ENCODE measurements around the gene ZBTB40.

ZBTB40 gene

DNA sequence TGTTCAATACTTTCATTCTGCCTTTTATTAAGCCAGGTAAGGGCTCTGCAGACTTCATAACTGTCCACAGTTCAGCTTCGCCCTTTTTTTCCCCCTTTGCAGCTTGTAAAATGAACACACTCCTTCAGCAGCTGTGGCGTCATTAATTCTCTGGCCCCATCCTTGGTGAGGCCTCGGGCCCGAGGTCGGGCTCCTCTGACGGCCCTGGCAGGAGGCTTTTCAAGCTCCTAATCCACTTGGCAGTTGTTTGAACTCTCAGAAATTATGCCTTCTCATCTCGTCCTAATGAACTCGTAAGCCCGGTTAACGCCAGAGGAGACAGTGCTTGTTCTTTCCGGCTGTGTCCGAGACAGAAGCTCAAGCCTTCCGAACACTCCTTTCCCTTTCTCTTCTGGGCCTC is 93.5 kb downstream of the ZBTB40 start:
- H3K27ac ChIP-seq = no peak overlapping the region
- POLR2A ChIA-PET (ENCODE audit: low non-redundant PET) = no interaction called here
- no peak for TF ChIP-seq CTCF (conservative IDR thresholded peaks at IDR 0.05; ENCODE audit: low read depth)
- CTCF ChIA-PET = interaction anchor here (0.6 kb wide), 1 partner anchor 112 kb away, joined by 3 read pairs; no protein-coding TSS in a partner anchor
- no peak for DNase-seq (ENCODE audit: low spot score)

GRCh38 chr1:22547186-22547817 is 95.7 kb downstream of the ZBTB40 start:
- no peak for TF ChIP-seq CTCF (conservative IDR thresholded peaks at IDR 0.05; ENCODE audit: low read depth)
- CTCF ChIA-PET = no interaction called here
- no peak for DNase-seq (ENCODE audit: low spot score)
- no peak overlapping the region for H3K27ac ChIP-seq
- POLR2A ChIA-PET (ENCODE audit: low non-redundant PET) = no interaction called here

- ChIA-PET POLR2A (ENCODE audit: low non-redundant PET) (no interaction called here), CTCF (no interaction called here)
- TF ChIP-seq CTCF (conservative IDR thresholded peaks at IDR 0.05; ENCODE audit: low read depth) = no peak
- no peak overlapping the region for H3K27ac ChIP-seq
- DNase-seq (ENCODE audit: low spot score) = no peak
Observed at GRCh38 chr1:22547818-22548462, 96.3 kb downstream of the ZBTB40 start.

- ChIA-PET CTCF (no interaction called here), POLR2A (ENCODE audit: low non-redundant PET) (no interaction called here)
- TF ChIP-seq CTCF (conservative IDR thresholded peaks at IDR 0.05; ENCODE audit: low read depth) = no peak
- no peak for DNase-seq (ENCODE audit: low spot score)
- no peak overlapping the region for H3K27ac ChIP-seq
Observed at GRCh38 chr1:22550021-22550420, 98.4 kb downstream of the ZBTB40 start.

GRCh38 chr1:22551591-22551990 is 99.9 kb downstream of the ZBTB40 start:
- no peak overlapping the region for H3K27ac ChIP-seq
- no peak for TF ChIP-seq CTCF (conservative IDR thresholded peaks at IDR 0.05; ENCODE audit: low read depth)
- no peak for DNase-seq (ENCODE audit: low spot score)
- ChIA-PET POLR2A (ENCODE audit: low non-redundant PET) (no interaction called here), CTCF (interaction anchor here (0.8 kb wide), 1 partner anchor 47 kb away, joined by 3 read pairs; no protein-coding TSS in a partner anchor)

- ChIA-PET CTCF (interaction anchor here (0.8 kb wide), 1 partner anchor 48 kb away, joined by 3 read pairs; no protein-coding TSS in a partner anchor), POLR2A (ENCODE audit: low non-redundant PET) (no interaction called here)
- no peak for TF ChIP-seq CTCF (conservative IDR thresholded peaks at IDR 0.05; ENCODE audit: low read depth)
- no peak for DNase-seq (ENCODE audit: low spot score)
- H3K27ac ChIP-seq = no peak overlapping the region
Observed at GRCh38 chr1:22552021-22552420, 100.4 kb downstream of the ZBTB40 start.
